Upper lobe of left lung (tissue), 6 donors: ENCODE results near the gene NCBP3. TPM values are rescaled to one million over a fixed set of nuclear protein-coding genes. Genes with fewer than 3 reads are reported as not detected.

Source experiments
- ATAC-seq, 2 donors: fragments of 200-7000 bp; cut with Tn5 transposase; one replicate each; pipeline ENCODE4 v1.9.1; 2022; ENCODE audit warnings: mild to moderate bottlenecking in 2 of 2, moderate library complexity in 2 of 2; ENCODE audit not compliant: low FRiP score in 2 of 2
- DNase-seq, 2 donors: peaks; one replicate each; pipeline ENCODE4 v3.0.0-alpha.2; 2019 to 2020
- H3K27ac ChIP-seq, 4 donors: fragments of 200-600 bp; sonication (generic); one replicate each; pipeline ENCODE4 v1.5.1; 2016 to 2019
- H3K27me3 ChIP-seq, 4 donors: fragments of 200-600 bp; sonication (generic); one replicate each; pipeline ENCODE4 v1.5.1; 2017 to 2019
- H3K36me3 ChIP-seq, 4 donors: fragments of 200-600 bp; sonication (generic); one replicate each; pipeline ENCODE4 v1.5.1; 2016 to 2019
- H3K4me1 ChIP-seq, 4 donors: fragments of 200-600 bp; sonication (generic); one replicate each; pipeline ENCODE4 v1.5.1; 2018 to 2019
- H3K4me3 ChIP-seq, 4 donors: fragments of 200-600 bp; sonication (generic); one replicate each; pipeline ENCODE4 v1.5.1; 2017 to 2019; ENCODE audit warnings: mild to moderate bottlenecking in 2 of 4, moderate library complexity in 1 of 4
- H3K9me3 ChIP-seq, 4 donors: fragments of 200-600 bp; sonication (generic); one replicate each; pipeline ENCODE4 v1.5.1; 2018 to 2019
- EP300 ChIP-seq, 4 donors: sonication (generic); formaldehyde crosslinking; IDR thresholded peaks; one replicate each; pipeline ENCODE4 v1.5.1; 2017; ENCODE audit warnings: antibody characterized with exemption in 4 of 4, control low read depth in 2 of 4
- POLR2A ChIP-seq, 4 donors: fragments of 450-650 bp; IDR thresholded peaks; one replicate each; pipeline ENCODE4 v1.5.1; 2016 to 2017; ENCODE audit warnings: antibody characterized with exemption in 4 of 4, mild to moderate bottlenecking in 2 of 4
- POLR2AphosphoS5 ChIP-seq, 2 donors: sonication (generic); formaldehyde crosslinking; IDR thresholded peaks; one replicate each; pipeline ENCODE4 v1.5.1; 2017; ENCODE audit warnings: antibody characterized with exemption in 2 of 2
- WGBS, 2 donors: methylation state at CpG; one replicate each; pipeline ENCODE4 v1.1.5; 2017 to 2018; 5-methylcytosine and 5-hydroxymethylcytosine counted together
- total RNA-seq, 6 donors: library from RNA; depleted of rRNA in 4 of 6; stranded (reverse); fragments of >200 nt in 4 of 6; gene quantifications; one replicate each; pipeline versions ENCODE4 v1.1.0 to v1.2.1, GENCODE V29; 2016 to 2021
- TF ChIP-seq, protein P1 (sequence below), 6 experiments: fragments of 450-650 bp in 4 of 6; fragments of 200-600 bp in 2 of 6; sonication (generic) in 2 of 6; IDR thresholded peaks; one replicate each; pipeline ENCODE4 v1.5.1; 2016 to 2019; ENCODE audit warnings: antibody characterized with exemption in 6 of 6
- donor health status: DM: no; HTN: no; CAD: no; lungs with moderate emphysema.
- donor health status: DM: no; HTN: yes; CAD: no; lungs with severe emphysema.

Gene NCBP3
- total RNA-seq, 6 donors from 2014 or later, result 17.3 to 43.0 (median 32.5) TPM

- H3K4me1 ChIP-seq, result peaks cover 71 to 84% (median 74%) of the 10 kb centered on the region in 4 donors
- no peak overlapping the region for H3K27ac ChIP-seq
- WGBS, 2 donors, result 77 to 80% methylated on average over 4 of the region's 4 CpGs
Measured at GRCh38 chr17:3890878-3891219, 44.8 kb upstream of the NCBP3 start.

DNA sequence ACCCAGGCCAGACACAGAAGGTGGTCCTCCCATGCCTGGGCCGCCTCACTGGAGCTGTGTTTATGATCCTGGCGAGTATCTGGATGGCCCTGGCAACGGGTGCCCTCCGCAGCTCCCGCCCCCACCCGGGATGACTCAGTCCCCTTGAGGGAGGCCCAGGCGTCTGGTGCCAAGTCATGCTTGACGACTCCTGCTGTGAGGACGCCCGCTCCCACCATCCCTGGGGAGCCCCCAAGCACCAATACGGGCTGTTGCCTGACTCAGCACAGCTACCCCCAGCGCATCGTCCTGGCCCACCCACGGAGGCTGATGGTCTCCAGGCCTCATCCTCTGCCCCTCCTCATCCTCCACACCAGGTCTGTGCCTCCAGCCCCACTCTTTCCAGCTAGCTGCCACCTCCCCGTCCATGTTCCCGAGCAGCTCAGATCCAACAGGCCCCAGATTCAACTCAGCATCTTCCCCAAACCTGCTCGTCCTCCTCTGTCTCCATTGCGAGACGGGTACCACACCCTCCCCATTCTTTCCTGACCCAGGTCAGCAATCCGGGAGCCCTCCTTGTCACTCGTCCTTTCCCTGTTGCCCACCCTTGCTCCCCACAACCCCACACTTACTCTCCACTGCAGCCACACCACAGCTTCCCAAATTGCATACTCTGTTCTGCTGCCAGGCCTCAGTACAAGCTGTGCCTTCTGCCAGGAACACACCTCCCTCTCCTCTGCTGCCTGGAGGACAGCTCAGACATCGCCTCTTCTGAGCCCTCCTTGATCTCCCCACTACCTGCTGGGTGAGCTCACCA is 44.2 kb upstream of the NCBP3 start:
- H3K4me1 ChIP-seq, result peaks cover 68 to 84% (median 73%) of the 10 kb centered on the region in 4 donors
- DNase-seq (peak in 1 of 2 donors; percentile 67), ATAC-seq (peak in 1 of 2 donors; percentile 1)
- peaks cover 0 to 3% (median 0%) of the 10 kb centered on the region in 4 donors for H3K27me3 ChIP-seq
- no peaks in the 10 kb centered on the region for H3K9me3 ChIP-seq
- H3K27ac ChIP-seq, result peak overlapping the region in 1 of 4 donors; percentile 36
- WGBS, 2 donors, result 76 to 85% methylated on average over 11 to 13 of the region's 22 CpGs
- no peak overlapping the region for H3K4me3 ChIP-seq
- no peak for TF ChIP-seq EP300 (IDR thresholded peaks at IDR 0.05)
- TF ChIP-seq POLR2AphosphoS5 (IDR thresholded peaks at IDR 0.05), result no peak
- TF ChIP-seq, protein P1, sequence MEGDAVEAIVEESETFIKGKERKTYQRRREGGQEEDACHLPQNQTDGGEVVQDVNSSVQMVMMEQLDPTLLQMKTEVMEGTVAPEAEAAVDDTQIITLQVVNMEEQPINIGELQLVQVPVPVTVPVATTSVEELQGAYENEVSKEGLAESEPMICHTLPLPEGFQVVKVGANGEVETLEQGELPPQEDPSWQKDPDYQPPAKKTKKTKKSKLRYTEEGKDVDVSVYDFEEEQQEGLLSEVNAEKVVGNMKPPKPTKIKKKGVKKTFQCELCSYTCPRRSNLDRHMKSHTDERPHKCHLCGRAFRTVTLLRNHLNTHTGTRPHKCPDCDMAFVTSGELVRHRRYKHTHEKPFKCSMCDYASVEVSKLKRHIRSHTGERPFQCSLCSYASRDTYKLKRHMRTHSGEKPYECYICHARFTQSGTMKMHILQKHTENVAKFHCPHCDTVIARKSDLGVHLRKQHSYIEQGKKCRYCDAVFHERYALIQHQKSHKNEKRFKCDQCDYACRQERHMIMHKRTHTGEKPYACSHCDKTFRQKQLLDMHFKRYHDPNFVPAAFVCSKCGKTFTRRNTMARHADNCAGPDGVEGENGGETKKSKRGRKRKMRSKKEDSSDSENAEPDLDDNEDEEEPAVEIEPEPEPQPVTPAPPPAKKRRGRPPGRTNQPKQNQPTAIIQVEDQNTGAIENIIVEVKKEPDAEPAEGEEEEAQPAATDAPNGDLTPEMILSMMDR (IDR thresholded peaks at IDR 0.05), result no peak
- TF ChIP-seq POLR2A (IDR thresholded peaks at IDR 0.05), result peak in 1 of 4 donors; percentile 4
- H3K36me3 ChIP-seq, result peaks cover 0 to under 1% (median 0%) of the 10 kb centered on the region in 4 donors

More at GRCh38 chr17:3890878-3891219, 44.8 kb upstream of the NCBP3 start:
- no peak overlapping the region for H3K4me3 ChIP-seq
- DNase-seq, result no peak
- no peak for ATAC-seq
- no peaks in the 10 kb centered on the region for H3K9me3 ChIP-seq
- peaks cover 0 to 3% (median 0%) of the 10 kb centered on the region in 4 donors for H3K27me3 ChIP-seq
- no peak for TF ChIP-seq POLR2AphosphoS5 (IDR thresholded peaks at IDR 0.05)
- TF ChIP-seq, protein P1 (IDR thresholded peaks at IDR 0.05), result no peak
- TF ChIP-seq EP300 (IDR thresholded peaks at IDR 0.05), result no peak
- TF ChIP-seq POLR2A (IDR thresholded peaks at IDR 0.05), result no peak
- no peaks in the 10 kb centered on the region for H3K36me3 ChIP-seq

DNA sequence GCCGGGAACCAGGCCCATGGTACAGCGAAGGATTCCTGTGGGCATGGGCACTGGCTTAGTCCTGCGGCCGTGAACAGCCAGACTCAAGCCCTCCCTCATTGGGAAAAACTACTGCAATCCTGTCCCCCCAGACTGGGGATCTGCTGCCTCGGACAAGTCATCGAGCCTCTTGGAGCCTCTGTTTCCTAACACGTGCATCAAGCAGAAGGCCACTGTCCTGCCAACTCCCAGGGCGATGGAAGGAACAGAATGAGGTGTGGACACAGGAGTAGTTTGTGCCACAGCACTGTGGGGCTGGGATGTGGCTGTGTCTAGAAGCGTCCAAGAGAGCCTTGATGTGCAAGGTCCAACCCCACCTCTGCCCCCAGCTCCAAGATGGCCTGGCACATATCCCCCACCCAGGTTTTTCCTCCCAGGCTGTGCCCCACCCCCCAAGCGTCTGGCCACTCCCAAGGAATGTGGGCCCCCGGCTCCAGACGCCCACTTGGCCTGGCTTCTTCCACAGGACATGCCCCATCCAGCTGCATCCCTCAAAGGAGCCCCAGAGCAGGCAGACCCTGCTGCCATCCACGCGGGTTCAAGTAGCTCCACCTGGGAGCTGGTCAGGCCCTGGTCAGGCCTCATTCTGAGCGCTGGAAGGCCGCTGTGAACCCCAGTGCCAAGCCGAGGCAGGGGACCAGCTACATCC is 43.4 kb upstream of the NCBP3 start:
- peaks cover 63 to 77% (median 66%) of the 10 kb centered on the region in 4 donors for H3K4me1 ChIP-seq
- WGBS, 2 donors, result 91 to 97% methylated on average over 5 to 15 of the region's 17 CpGs
- H3K27ac ChIP-seq, result peak overlapping the region in 1 of 4 donors; percentile 36
- H3K27me3 ChIP-seq, result peaks cover 0 to 3% (median 0%) of the 10 kb centered on the region in 4 donors
- ATAC-seq (no peak), DNase-seq (no peak)
- TF ChIP-seq POLR2AphosphoS5 (IDR thresholded peaks at IDR 0.05) (no peak), POLR2A (IDR thresholded peaks at IDR 0.05) (peak in 1 of 4 donors; percentile 2)
- H3K36me3 ChIP-seq, result peaks cover 0 to 8% (median under 1%) of the 10 kb centered on the region in 4 donors
- H3K9me3 ChIP-seq, result no peaks in the 10 kb centered on the region
- no peak overlapping the region for H3K4me3 ChIP-seq

DNA sequence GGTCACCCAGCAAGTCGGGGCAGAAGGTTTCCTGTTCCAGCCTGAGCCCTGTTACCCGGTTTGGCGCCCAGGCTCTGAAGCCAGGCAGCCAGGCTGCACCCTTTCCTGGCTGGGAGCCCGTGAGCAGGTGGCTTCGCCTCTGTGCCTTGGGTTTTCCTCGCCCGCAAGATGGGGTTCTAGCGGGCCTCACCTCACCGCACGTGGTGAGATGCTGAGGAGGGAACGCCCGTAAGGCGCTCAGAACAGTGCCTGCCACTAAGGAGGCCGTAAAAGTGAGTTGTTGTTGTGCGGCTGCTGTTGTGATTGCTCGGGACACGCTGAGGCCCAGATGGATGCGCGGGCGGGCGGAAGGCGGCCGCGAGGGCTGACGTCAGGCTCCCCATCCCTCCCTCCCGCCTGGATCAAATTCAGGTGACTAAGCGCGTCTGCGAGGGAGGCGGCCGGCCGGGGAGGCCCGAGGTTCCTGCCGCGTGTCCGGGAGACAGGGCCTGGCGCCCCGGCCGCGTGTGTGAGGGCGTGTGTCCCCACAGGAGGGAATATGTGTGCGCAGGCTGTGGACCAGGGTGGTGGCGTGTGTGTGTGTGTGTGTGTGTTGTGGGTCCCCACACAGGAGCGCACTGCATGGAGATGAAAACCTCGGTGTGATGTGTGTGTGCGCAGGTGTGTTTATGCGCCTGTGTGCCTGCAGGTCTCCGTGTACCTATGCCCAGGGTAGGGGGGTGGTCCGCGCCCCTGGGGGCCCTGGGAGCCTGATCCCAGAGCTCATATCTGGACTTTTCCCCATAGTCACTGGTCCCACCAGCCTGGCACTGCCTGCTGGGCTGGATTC is 42.5 kb upstream of the NCBP3 start:
- Histone ChIP-seq H3K27me3 (peaks cover 0 to 3% (median 0%) of the 10 kb centered on the region in 4 donors), H3K4me3 (no peak overlapping the region), H3K36me3 (peaks cover 0 to 15% (median 3%) of the 10 kb centered on the region in 4 donors), H3K27ac (peak overlapping the region in 2 of 4 donors; percentile 87 to 88), H3K4me1 (peaks cover 54 to 68% (median 57%) of the 10 kb centered on the region in 4 donors), H3K9me3 (no peaks in the 10 kb centered on the region)
- TF ChIP-seq, protein P1 (IDR thresholded peaks at IDR 0.05), result no peak
- no peak for TF ChIP-seq EP300 (IDR thresholded peaks at IDR 0.05)
- TF ChIP-seq POLR2A (IDR thresholded peaks at IDR 0.05), result no peak
- TF ChIP-seq POLR2AphosphoS5 (IDR thresholded peaks at IDR 0.05), result no peak
- DNase-seq (peak in 1 of 2 donors; percentile 90), ATAC-seq (peak in 1 of 2 donors; percentile 56)
- 85 to 86% methylated on average over 41 to 44 of the region's 50 CpGs for WGBS, 2 donors
